ENCODE measurements around the gene C1S.

DNA sequence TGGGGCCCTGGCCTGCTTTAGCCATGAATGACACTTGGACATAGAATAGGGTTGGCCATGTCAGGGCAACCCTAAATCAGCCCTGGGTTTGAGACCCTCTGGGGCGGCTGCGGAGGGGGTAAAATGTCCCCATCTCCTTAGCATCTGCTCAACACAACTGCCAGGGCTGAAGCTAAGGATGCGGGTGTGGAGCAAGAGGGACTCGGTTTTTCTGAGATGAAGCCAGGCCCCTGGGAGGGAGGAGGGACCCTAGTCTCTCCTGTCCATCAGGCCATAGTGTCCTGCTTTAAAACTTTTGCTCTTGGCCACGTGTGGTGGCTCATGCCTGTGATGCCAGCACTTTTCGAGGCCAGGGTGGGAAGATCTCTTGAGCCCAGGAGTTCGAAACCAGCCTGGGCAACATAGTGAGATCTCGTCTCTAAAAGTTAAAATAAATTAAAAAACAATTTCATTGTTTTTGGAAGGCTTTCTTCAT, 32.5 kb downstream of the C1S start:
- TF ChIP-seq, protein P1, sequence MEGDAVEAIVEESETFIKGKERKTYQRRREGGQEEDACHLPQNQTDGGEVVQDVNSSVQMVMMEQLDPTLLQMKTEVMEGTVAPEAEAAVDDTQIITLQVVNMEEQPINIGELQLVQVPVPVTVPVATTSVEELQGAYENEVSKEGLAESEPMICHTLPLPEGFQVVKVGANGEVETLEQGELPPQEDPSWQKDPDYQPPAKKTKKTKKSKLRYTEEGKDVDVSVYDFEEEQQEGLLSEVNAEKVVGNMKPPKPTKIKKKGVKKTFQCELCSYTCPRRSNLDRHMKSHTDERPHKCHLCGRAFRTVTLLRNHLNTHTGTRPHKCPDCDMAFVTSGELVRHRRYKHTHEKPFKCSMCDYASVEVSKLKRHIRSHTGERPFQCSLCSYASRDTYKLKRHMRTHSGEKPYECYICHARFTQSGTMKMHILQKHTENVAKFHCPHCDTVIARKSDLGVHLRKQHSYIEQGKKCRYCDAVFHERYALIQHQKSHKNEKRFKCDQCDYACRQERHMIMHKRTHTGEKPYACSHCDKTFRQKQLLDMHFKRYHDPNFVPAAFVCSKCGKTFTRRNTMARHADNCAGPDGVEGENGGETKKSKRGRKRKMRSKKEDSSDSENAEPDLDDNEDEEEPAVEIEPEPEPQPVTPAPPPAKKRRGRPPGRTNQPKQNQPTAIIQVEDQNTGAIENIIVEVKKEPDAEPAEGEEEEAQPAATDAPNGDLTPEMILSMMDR (conservative IDR thresholded peaks at IDR 0.05; ENCODE audit: low read depth in 2 of 2): no peak
- no peak for TF ChIP-seq EZH2 (IDR thresholded peaks at IDR 0.05; ENCODE audit: low read depth, unreplicated experiment)
- no peak for TF ChIP-seq POLR2AphosphoS5 (IDR thresholded peaks at IDR 0.05; ENCODE audit: low read depth)
- no peak for TF ChIP-seq ZNF331 (CRISPR knock-in tag; IDR thresholded peaks at IDR 0.05; ENCODE audit: low read depth)
- TF ChIP-seq, protein P2, sequence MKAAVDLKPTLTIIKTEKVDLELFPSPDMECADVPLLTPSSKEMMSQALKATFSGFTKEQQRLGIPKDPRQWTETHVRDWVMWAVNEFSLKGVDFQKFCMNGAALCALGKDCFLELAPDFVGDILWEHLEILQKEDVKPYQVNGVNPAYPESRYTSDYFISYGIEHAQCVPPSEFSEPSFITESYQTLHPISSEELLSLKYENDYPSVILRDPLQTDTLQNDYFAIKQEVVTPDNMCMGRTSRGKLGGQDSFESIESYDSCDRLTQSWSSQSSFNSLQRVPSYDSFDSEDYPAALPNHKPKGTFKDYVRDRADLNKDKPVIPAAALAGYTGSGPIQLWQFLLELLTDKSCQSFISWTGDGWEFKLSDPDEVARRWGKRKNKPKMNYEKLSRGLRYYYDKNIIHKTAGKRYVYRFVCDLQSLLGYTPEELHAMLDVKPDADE (IDR thresholded peaks at IDR 0.05): no peak
- TF ChIP-seq JUNB (IDR thresholded peaks at IDR 0.05; ENCODE audit: unreplicated experiment): no peak
- TF ChIP-seq, protein P3, sequence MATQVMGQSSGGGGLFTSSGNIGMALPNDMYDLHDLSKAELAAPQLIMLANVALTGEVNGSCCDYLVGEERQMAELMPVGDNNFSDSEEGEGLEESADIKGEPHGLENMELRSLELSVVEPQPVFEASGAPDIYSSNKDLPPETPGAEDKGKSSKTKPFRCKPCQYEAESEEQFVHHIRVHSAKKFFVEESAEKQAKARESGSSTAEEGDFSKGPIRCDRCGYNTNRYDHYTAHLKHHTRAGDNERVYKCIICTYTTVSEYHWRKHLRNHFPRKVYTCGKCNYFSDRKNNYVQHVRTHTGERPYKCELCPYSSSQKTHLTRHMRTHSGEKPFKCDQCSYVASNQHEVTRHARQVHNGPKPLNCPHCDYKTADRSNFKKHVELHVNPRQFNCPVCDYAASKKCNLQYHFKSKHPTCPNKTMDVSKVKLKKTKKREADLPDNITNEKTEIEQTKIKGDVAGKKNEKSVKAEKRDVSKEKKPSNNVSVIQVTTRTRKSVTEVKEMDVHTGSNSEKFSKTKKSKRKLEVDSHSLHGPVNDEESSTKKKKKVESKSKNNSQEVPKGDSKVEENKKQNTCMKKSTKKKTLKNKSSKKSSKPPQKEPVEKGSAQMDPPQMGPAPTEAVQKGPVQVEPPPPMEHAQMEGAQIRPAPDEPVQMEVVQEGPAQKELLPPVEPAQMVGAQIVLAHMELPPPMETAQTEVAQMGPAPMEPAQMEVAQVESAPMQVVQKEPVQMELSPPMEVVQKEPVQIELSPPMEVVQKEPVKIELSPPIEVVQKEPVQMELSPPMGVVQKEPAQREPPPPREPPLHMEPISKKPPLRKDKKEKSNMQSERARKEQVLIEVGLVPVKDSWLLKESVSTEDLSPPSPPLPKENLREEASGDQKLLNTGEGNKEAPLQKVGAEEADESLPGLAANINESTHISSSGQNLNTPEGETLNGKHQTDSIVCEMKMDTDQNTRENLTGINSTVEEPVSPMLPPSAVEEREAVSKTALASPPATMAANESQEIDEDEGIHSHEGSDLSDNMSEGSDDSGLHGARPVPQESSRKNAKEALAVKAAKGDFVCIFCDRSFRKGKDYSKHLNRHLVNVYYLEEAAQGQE (IDR thresholded peaks at IDR 0.05; ENCODE audit: unreplicated experiment): no peak
- no peak for TF ChIP-seq EZH2phosphoT487 (IDR thresholded peaks at IDR 0.05; ENCODE audit: unreplicated experiment)
- TF ChIP-seq CREB1 (CRISPR knock-in tag; IDR thresholded peaks at IDR 0.05; ENCODE audit: low read depth): no peak
- no peak for TF ChIP-seq STAT1 (IDR thresholded peaks at IDR 0.05; ENCODE audit: unreplicated experiment)
- TF ChIP-seq, protein P4, sequence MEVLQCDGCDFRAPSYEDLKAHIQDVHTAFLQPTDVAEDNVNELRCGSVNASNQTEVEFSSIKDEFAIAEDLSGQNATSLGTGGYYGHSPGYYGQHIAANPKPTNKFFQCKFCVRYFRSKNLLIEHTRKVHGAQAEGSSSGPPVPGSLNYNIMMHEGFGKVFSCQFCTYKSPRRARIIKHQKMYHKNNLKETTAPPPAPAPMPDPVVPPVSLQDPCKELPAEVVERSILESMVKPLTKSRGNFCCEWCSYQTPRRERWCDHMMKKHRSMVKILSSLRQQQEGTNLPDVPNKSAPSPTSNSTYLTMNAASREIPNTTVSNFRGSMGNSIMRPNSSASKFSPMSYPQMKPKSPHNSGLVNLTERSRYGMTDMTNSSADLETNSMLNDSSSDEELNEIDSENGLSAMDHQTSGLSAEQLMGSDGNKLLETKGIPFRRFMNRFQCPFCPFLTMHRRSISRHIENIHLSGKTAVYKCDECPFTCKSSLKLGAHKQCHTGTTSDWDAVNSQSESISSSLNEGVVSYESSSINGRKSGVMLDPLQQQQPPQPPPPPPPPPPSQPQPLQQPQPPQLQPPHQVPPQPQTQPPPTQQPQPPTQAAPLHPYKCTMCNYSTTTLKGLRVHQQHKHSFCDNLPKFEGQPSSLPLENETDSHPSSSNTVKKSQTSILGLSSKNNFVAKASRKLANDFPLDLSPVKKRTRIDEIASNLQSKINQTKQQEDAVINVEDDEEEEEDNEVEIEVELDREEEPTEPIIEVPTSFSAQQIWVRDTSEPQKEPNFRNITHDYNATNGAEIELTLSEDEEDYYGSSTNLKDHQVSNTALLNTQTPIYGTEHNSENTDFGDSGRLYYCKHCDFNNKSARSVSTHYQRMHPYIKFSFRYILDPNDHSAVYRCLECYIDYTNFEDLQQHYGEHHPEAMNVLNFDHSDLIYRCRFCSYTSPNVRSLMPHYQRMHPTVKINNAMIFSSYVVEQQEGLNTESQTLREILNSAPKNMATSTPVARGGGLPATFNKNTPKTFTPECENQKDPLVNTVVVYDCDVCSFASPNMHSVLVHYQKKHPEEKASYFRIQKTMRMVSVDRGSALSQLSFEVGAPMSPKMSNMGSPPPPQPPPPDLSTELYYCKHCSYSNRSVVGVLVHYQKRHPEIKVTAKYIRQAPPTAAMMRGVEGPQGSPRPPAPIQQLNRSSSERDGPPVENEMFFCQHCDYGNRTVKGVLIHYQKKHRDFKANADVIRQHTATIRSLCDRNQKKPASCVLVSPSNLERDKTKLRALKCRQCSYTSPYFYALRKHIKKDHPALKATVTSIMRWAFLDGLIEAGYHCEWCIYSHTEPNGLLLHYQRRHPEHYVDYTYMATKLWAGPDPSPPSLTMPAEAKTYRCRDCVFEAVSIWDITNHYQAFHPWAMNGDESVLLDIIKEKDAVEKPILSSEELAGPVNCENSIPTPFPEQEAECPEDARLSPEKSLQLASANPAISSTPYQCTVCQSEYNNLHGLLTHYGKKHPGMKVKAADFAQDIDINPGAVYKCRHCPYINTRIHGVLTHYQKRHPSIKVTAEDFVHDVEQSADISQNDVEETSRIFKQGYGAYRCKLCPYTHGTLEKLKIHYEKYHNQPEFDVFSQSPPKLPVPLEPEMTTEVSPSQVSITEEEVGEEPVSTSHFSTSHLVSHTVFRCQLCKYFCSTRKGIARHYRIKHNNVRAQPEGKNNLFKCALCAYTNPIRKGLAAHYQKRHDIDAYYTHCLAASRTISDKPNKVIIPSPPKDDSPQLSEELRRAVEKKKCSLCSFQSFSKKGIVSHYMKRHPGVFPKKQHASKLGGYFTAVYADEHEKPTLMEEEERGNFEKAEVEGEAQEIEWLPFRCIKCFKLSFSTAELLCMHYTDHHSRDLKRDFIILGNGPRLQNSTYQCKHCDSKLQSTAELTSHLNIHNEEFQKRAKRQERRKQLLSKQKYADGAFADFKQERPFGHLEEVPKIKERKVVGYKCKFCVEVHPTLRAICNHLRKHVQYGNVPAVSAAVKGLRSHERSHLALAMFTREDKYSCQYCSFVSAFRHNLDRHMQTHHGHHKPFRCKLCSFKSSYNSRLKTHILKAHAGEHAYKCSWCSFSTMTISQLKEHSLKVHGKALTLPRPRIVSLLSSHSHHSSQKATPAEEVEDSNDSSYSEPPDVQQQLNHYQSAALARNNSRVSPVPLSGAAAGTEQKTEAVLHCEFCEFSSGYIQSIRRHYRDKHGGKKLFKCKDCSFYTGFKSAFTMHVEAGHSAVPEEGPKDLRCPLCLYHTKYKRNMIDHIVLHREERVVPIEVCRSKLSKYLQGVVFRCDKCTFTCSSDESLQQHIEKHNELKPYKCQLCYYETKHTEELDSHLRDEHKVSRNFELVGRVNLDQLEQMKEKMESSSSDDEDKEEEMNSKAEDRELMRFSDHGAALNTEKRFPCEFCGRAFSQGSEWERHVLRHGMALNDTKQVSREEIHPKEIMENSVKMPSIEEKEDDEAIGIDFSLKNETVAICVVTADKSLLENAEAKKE (CRISPR knock-in tag; IDR thresholded peaks at IDR 0.05): no peak
- TF ChIP-seq NANOG (IDR thresholded peaks at IDR 0.05; ENCODE audit: borderline replicate concordance): no peak
- no peak for TF ChIP-seq ZNF114 (CRISPR knock-in tag; IDR thresholded peaks at IDR 0.05)
